OCI-LY3 (cell line): ENCODE measurements around the gene ZBBX.

Experiments
- H2AFZ ChIP-seq: fragments of 200-600, 300-600 bp; shearing (Covaris generic); 2 replicates; pipeline ENCODE4 v1.6.0; 2014; ENCODE audit warnings: antibody characterized with exemption, low read depth, low read length
- H3K27ac ChIP-seq: fragments of 200-600, 300-600 bp; sonication (generic); 2 replicates; pipeline ENCODE4 v1.5.1; 2014; ENCODE audit warnings: mild to moderate bottlenecking, low read length, moderate library complexity, mixed read lengths
- H3K27me3 ChIP-seq: fragments of 200-600, 300-600 bp; sonication (generic); 2 replicates; pipeline ENCODE4 v1.6.1; 2014; ENCODE audit warnings: low read depth, low read length, mixed read lengths
- H3K36me3 ChIP-seq: fragments of 200-600, 300-600 bp; sonication (generic); replicated peaks from 2 replicates; pipeline ENCODE3; 2014; ENCODE audit warnings: low read depth, low read length, mixed read lengths
- H3K4me1 ChIP-seq: fragments of 300-600, 200-600 bp; sonication (generic); 2 replicates; pipeline ENCODE4 v1.6.1; 2014; ENCODE audit warnings: low read length, mixed read lengths
- H3K4me2 ChIP-seq: fragments of 200-600, 300-600 bp; sonication (generic); 2 replicates; pipeline ENCODE4 v1.6.1; 2014; ENCODE audit warnings: low read length, mixed read lengths
- H3K4me3 ChIP-seq: fragments of 300-600, 200-600 bp; sonication (generic); 2 replicates; pipeline ENCODE4 v1.5.1; 2014; ENCODE audit warnings: antibody characterized with exemption, mild to moderate bottlenecking, low read length, moderate library complexity
- H3K79me2 ChIP-seq: fragments of 300-600, 200-600 bp; shearing (Covaris generic); 2 replicates; pipeline ENCODE4 v1.6.1; 2014; ENCODE audit warnings: mild to moderate bottlenecking, low read length, mixed read lengths
- H3K9ac ChIP-seq: fragments of 300-600, 200-600 bp; shearing (Covaris generic); 2 replicates; pipeline ENCODE4 v1.6.0; 2014; ENCODE audit warnings: mild to moderate bottlenecking, low read length, moderate library complexity
- H3K9me3 ChIP-seq: fragments of 200-600, 300-600 bp; shearing (Covaris generic); 2 replicates; pipeline ENCODE4 v1.6.1; 2014; ENCODE audit warnings: low read length, mixed read lengths; ENCODE audit not compliant: insufficient read depth
- H4K20me1 ChIP-seq: fragments of 200-600, 300-600 bp; sonication (generic); 2 replicates; pipeline ENCODE4 v1.6.1; 2016; ENCODE audit warnings: low read length, mixed read lengths; ENCODE audit not compliant: insufficient read depth
- EZH2phosphoT487 ChIP-seq: fragments of 200-600 bp; shearing (Covaris generic); IDR thresholded peaks from 2 replicates; pipeline ENCODE4 v1.6.1; 2018; ENCODE audit warnings: antibody characterized with exemption, mixed run types, low read depth
- TF ChIP-seq, protein P1 (sequence below): fragments of 200-600, 300-600 bp; sonication (generic); IDR thresholded peaks from 2 replicates; pipeline ENCODE4 v1.5.1; 2014; ENCODE audit warnings: antibody characterized with exemption, low read length, low read depth

ZBBX gene

DNA sequence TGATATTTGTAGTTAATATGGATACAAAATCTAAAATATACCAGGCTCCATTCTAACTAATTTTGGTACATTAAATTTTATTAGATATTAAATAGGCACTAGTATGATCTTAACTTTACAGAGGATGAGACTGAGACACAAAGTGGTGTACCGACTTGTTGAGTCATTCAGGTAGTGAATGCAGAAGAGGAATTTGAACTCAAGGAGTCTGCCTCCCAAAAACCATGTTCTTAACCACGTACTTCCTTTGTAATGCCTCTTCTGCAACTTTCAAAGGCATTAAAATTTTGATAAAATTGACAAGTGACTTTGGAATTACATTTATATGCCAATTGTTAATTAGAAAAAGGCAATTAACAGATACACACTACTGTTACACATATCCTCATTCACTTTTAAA, 61.8 kb downstream of the ZBBX start:
- H3K4me1 ChIP-seq: peaks cover 29% of the 10 kb centered on the region
- H3K4me2 ChIP-seq: peak overlapping the region; percentile 45
- no peak overlapping the region for H2AFZ ChIP-seq
- no peaks in the 10 kb centered on the region for H3K36me3 ChIP-seq
- no peak overlapping the region for H3K9ac ChIP-seq
- H3K4me3 ChIP-seq: peak overlapping the region; percentile 9; the same call in 1 of the 2 replicates
- H3K27ac ChIP-seq: no peak overlapping the region
- no peaks in the 10 kb centered on the region for H3K27me3 ChIP-seq
- TF ChIP-seq, protein P1, sequence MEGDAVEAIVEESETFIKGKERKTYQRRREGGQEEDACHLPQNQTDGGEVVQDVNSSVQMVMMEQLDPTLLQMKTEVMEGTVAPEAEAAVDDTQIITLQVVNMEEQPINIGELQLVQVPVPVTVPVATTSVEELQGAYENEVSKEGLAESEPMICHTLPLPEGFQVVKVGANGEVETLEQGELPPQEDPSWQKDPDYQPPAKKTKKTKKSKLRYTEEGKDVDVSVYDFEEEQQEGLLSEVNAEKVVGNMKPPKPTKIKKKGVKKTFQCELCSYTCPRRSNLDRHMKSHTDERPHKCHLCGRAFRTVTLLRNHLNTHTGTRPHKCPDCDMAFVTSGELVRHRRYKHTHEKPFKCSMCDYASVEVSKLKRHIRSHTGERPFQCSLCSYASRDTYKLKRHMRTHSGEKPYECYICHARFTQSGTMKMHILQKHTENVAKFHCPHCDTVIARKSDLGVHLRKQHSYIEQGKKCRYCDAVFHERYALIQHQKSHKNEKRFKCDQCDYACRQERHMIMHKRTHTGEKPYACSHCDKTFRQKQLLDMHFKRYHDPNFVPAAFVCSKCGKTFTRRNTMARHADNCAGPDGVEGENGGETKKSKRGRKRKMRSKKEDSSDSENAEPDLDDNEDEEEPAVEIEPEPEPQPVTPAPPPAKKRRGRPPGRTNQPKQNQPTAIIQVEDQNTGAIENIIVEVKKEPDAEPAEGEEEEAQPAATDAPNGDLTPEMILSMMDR: no peak
- no peak for TF ChIP-seq EZH2phosphoT487
- H4K20me1 ChIP-seq: no peaks in the 10 kb centered on the region
- no peaks in the 10 kb centered on the region for H3K79me2 ChIP-seq
- H3K9me3 ChIP-seq: no peaks in the 10 kb centered on the region

DNA sequence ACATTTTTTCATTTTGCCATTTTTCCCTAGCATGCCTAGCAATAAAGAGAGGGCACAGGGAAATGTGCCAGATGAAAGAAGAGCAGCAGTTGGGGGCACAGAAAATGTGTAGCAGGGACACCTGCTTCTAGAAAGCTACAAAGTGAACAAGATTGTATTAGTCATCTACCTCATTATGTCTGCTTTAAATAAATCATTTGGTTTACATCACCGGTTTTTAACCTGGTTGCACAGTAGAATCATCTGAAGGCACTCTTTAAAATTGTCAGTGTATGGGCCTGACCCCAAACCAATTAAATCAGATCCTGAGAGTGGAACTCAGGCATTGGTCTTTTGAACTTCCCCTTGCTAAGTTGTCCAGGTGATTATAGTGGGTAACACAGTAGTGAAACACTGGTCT, 73.8 kb downstream of the ZBBX start:
- no peak overlapping the region for H3K4me3 ChIP-seq
- no peak overlapping the region for H3K27ac ChIP-seq
- no peak overlapping the region for H3K9ac ChIP-seq
- H3K4me1 ChIP-seq: peaks cover 7% of the 10 kb centered on the region
- no peak overlapping the region for H2AFZ ChIP-seq
- H3K4me2 ChIP-seq: no peak overlapping the region
- no peaks in the 10 kb centered on the region for H3K27me3 ChIP-seq
- H3K36me3 ChIP-seq: no peaks in the 10 kb centered on the region
- H4K20me1 ChIP-seq: no peaks in the 10 kb centered on the region
- H3K79me2 ChIP-seq: no peaks in the 10 kb centered on the region
- TF ChIP-seq, protein P1: no peak
- no peak for TF ChIP-seq EZH2phosphoT487
- H3K9me3 ChIP-seq: no peaks in the 10 kb centered on the region

DNA sequence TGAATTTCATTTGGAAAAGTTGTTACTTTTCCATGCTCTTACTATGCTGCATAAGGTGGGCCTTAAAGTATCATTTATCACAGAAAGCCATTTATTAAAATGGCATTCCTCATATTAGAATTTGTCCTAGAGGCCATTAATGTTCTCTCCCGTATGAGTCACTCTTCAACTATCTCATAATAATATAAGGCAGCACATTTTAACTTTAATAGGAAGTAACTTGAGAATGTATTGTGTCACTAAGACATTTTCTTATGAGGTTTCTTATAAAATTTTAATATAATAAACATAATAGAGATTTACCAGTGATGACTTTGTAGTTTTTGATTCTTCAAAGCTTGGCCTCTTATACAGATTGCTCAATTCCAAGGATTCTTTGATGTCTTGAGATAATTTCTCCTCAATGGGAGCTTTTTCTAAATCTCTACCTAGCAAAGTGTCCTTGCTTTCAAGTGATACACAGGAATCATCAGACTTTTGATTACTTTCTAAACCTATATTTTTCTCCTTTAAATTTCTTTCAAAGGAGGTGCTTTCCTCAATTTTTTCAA, 74.7 kb downstream of the ZBBX start:
- Histone ChIP-seq H3K4me2 (no peak overlapping the region), H2AFZ (no peak overlapping the region), H3K79me2 (no peaks in the 10 kb centered on the region), H4K20me1 (no peaks in the 10 kb centered on the region), H3K9me3 (no peaks in the 10 kb centered on the region), H3K27me3 (no peaks in the 10 kb centered on the region), H3K27ac (no peak overlapping the region), H3K36me3 (no peaks in the 10 kb centered on the region), H3K4me3 (no peak overlapping the region), H3K4me1 (peaks cover 7% of the 10 kb centered on the region), H3K9ac (no peak overlapping the region)
- TF ChIP-seq, protein P1: no peak
- no peak for TF ChIP-seq EZH2phosphoT487

DNA sequence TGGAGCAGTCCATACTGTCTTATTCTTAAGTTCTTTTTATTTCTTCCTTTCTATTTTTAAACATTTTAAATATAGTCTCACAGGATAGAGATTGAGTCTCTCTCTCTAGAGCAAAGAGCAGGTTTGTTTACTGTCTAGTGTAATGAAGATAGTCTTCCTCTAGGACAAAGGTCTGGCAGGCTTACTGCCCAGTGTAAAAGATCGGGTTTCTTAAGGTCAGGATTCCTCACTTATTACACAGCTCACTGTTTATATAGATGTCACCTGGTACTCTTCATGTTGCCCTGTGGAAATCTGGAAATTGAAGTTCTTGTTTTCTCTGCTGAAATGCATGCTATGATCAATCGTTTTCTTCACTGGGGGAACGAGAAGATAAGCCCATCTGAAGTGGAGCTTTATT, 76.0 kb downstream of the ZBBX start:
- Histone ChIP-seq H3K4me3 (no peak overlapping the region), H3K9me3 (no peaks in the 10 kb centered on the region), H3K4me2 (no peak overlapping the region), H3K9ac (no peak overlapping the region), H3K27me3 (no peaks in the 10 kb centered on the region), H3K79me2 (no peaks in the 10 kb centered on the region), H2AFZ (no peak overlapping the region), H3K27ac (no peak overlapping the region), H3K4me1 (no peaks in the 10 kb centered on the region), H4K20me1 (no peaks in the 10 kb centered on the region), H3K36me3 (no peaks in the 10 kb centered on the region)
- no peak for TF ChIP-seq EZH2phosphoT487
- TF ChIP-seq, protein P1: no peak
